ENCODE measurements around the gene ELMO3.

ELMO3 gene

DNA sequence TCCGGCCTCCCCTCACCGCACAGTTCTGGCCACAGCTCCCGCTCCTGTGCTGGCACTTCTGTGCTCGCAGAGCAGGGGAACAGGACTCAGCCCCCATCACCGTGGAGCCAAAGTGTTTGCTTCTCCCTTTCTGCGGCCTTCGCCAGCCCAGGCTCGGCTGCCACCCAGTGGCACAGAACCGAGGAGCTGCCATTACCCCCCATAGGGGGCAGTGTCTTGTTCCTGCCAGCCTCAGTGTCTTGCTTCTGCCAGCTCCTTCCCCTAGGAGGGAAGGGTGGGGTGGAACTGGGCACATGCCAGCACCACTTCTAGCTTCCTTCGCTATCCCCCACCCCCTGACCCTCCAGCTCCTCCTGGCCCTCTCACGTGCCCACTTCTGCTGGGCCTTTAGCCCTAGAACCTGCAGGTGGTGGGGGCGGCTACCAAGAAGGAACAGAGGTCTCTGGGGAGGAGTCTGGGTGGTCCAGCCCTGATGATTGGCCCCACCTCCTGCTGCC is 645 bp upstream of the ELMO3 start:
- ATAC-seq, result peak; percentile 48 to 58

DNA sequence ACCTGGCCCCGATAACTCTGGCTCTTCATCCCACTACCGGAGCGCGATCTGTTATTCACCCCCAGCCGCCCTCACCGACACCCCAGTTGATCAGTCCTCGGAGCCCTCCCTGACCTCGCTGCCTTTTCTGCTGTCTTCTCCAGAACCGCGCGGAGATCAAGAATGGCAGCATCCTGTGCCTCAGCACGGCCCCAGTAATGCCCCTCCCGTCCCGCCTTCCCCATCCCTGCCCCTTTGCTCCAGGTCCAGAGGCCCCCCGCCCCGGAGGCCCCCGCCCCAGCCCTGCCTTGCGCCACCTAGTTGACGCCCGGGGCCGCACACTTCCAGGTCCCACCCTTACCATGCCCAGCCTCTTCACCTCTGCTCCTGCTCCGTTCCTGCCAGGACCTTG is 872 bp downstream of the ELMO3 start:
- no peak for ATAC-seq

DNA sequence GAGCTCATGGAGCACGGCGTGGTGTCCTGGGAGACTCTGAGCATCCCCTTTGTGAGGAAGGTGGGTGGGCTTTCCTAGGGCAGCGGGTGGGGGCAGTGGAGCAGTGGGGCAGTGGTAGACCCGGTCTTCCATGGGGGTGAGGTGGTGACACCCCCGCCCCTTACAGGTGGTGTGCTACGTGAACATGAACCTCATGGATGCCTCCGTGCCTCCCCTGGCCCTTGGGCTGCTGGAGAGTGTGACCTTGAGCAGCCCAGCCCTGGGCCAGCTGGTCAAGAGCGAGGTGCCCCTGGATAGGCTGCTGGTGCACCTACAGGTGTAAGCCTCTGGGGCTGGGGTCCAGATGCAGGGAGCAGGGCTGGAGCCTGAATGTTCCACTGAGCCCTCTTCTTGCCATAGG is 1.6 kb downstream of the ELMO3 start:
- ATAC-seq, result no peak

DNA sequence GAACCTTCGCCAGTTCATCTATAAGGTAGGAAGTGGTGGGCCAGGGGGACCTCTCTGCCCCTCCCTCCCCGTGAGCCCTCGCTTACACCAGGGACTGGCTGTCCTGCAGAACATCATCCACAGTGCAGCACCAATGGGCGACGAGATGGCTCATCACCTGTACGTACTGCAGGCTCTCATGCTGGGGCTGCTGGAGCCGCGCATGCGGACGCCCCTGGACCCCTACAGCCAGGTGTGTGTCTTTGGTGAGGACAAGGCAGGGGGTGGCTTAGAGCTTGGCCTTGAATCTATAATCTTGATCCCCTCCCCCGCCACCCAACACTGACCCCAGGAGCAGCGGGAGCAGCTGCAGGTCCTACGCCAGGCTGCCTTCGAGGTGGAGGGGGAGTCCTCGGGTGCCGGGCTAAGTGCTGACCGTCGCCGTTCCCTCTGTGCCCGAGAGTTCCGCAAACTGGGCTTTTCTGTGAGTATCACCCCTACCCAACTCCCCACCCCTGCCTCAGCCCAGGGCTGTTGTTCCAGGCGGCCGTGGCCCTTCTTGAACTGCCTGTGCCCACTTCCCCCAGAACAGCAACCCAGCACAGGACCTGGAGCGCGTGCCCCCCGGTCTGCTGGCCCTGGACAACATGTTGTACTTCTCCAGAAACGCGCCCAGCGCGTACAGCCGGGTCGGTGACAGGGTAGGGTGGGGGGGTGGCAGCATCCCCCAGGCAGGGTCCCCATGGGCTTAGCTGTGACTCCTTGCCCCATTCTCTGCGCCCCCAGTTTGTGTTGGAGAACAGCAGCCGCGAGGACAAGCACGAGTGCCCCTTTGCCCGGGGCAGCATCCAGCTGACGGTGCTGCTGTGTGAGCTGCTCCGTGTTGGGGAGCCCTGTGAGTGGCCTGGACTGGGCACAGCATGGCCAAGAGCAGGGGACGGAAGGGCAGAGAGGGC is 2.7 kb downstream of the ELMO3 start:
- ATAC-seq, result no peak

DNA sequence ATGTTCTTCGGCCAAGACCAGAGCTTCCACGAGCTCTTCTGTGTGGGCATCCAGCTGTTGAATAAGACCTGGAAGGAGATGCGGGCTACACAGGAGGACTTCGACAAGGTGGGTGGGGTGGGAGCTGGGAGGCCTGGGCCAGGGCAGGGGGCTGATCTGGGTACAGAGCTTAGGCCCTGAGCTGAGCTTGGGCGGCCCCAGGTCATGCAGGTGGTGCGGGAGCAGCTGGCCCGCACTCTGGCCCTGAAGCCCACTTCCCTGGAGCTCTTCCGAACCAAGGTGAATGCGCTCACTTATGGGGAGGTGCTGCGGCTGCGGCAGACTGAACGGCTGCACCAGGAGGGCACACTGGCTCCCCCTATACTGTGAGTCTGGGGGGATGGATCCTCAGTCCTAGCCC is 3.5 kb downstream of the ELMO3 start:
- no peak for ATAC-seq

DNA sequence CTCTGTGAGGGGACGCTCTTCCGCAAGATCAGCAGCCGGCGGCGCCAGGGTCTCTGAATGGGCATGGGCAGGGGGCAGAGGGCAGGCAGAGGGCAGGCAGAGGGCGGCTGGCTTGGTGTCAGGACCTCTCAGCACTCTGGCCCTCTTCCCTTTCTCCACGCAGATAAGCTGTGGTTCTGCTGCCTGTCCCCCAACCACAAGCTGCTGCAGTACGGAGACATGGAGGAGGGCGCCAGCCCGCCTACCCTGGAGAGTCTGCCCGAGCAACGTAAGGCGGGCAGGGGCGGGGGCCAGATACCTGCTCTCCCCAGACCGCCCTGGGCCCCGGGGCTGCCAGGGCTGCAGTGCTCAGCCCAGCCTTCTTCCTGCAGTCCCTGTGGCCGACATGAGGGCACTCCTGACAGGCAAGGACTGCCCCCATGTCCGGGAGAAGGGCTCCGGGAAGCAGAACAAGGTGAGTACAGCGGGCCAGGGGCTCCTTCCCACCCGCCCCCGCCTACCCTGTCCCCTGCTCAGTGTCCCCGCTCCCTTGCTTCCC is 4.1 kb downstream of the ELMO3 start:
- ATAC-seq, result no peak

DNA sequence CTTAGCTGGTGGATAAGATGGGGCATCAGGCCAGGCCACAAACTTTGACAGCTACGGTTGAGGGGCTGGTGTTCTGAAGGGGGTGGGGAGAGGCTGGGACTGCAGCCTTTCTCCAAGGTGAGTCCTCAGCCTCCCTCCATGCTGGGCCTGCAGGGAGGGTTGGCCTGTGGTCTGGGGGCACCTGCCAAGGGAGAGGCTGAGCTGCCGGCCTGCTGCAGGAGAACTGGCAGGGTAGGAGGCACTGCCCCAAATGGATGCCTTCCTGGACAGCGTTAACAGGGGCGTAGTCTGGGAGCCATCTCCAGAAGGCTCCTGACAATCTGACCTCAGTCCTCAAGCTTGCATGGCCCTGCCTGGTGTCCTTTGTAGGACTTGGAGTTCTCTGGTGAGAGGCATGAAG is 5.1 kb downstream of the ELMO3 start:
- ATAC-seq, result no peak

DNA sequence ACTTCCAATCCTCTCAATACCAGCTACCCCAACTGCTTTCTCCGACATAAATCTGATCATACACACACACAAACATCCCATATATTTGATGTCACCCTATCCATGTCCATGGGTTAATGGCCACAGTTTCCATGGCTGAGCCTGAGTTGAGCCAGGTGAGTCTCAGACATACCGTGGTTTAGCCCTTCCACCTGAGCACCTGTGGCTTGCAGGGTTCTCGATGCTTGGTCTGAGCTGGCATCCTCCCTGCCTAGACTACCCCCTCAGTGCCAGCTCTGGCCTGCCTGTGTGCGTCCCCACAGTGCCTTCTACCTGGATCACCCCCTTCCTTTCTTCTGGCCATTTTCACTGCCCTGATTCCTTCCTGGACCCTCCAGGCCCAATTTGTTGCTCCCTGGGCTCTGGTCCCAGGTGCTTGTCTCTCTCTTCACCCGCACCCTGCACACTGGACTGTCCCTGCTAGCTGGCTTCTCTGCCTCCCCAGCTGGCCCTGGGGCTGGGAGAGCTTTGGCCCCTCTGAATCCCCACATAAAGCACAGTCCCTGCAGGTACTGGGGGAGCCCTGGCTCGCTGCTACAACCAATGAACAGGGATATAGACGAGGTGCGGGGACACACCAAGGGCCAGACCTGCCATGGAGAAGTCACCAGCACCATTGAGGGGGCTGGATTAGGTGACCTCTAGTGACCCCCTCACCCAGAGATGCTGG is 7.4 kb downstream of the ELMO3 start:
- no peak for ATAC-seq

DNA sequence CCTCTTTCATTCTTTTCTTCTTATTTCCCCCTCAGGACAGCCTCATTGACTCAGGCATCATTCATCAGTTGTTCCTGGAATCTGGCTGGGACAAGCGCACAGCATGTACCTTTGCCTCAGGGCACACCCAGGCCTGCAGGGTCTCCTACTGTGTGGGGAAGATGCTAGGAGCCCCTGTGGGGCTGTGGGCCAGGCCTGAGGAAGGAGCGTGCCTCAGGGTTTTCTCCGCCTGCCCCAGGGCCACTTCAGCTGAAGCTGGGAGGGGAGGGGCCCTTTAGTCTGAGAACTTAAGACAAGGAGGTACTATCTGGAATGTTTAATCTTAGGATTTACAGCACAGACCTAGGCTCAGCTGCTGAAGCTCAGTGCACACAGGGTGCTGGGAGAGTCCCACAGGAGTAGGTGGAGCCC is 7.9 kb downstream of the ELMO3 start:
- no peak for ATAC-seq

DNA sequence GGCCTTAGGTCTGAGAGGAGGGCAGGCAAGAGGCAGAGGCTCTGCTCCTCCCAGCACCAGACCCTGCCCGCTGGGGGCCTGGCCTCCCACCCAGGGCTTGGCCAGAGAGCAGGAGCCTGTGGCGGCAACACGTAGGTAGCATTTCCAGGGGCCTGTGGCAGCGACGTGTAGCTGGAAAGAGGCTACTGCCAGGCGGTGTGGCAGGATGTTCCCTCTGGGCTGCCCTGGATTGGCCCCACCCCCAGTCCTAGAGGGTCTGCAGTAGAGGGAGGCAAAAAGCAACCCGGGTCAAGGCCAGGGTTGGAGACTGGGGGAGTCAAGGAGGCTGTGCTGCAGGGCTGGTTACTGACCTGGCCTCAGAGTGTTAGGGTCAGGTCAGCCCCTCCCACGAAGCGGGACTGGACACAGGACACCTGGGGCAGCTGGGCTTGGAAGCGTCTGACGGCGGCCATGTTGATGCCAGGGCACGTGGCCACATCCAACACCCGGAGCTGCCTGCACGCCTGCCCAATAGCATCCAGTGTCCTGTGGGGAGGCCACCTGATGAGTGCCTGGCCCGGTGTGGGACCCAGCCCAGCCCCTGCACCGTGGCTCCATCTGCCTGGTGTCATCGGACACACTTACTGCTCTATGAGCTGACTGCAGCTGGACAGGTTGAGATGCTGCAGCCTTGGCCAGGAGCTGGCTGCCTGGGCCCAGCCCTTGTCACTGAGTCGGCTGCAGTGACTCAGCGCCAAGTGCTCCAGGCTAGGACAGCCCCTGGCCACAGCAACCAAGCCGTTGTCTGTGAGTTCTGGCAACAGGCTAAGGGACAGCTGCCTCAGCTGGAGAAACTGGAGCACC is 8.5 kb downstream of the ELMO3 start:
- ATAC-seq, result no peak

DNA sequence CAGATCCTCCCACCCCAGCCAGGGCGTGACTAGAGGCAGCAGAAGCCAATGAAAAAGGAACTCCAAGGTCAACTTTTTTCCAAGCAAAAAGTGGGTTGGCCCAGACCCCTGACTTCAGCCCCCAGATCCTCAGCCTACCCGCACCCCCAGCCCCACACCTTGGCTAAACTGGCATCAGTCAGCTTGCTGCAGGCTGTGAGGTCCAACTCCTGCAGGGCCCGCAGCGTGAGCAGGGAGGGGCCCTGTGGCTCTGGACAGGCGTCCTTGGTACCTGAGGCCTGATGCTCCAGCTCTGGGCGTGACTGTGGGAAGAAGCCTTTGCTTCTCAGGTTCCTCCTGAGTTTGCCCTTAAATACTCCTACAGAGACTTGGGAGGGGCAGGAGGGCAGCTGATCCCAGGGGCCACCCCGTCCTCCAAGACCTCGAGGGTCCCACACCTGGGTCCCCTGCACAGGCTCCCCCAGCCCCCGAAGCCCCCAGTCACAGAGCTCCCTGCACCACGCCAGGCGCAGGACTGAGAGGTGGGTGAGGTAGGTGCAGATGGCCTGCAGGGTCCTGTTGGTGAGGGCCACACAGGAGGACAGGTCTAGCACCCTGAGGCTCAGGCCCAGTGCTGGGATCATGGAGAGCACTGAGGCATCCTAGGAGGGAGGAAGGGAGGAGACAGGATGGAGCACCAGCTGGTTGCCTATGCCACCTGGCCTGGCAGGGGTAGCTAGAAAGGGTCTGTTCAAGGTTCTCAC is 9.4 kb downstream of the ELMO3 start:
- no peak for ATAC-seq

DNA sequence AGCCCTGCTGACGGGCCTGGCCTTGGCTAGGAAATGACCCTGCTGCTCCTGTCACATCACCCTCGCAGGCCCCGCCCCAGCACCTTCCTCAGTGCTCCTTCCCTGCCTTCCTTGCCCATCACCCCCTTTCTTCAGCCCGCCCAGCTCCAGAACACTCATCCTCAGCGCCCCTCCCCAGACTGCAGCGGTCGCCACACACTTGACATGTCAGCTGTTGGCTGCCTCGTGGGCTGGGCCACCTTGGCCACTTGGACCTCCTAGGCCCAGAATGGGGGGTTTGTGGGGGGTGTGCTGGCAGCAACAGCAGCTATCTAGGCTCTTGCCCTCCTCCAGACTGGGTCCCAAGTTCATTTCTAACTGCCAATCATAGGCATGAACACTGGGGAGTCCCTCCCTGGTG is 10.6 kb downstream of the ELMO3 start:
- no peak for ATAC-seq

DNA sequence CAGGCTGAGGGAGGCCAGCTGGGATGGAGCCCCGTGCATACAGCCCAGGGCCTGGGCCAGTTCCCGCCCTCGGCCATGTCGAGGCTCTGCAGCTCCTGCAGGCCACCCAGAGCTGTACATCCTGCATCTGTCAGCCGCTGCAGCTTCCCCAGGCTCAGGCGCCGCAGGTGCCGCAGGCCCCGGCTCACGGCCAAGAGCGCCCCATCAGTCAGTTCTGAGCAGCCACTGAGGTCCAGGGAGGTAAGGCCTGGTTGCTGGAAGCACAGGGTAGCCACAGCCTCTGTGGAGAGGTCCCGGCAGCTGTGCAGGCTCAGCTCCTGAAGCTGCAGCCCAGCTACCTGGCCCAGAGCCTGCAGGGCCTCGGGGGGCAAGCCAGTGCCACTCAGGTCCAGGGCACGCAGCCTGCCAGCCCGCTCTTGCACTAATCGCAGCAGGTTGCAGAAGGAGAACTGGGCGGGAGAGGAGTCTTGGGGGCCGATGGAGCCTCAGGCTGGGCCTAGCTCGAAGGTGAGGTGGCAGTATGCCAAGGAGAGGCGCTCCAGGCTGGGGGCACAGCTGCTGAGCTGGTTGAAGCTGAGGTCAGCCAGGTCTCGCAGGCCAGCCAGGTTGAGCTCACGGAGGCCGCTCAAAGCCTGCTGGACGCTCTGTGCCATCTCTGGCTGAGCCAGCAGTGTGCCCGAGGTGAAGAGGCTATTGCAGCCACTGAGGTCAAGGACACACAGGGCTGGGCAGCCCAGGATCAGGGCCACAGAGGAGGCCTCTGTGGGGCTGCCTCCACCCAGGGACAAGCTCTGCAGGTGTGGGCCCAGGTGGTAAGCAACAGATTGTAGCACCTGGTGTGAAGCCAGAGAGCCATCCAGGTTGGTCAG is 11.4 kb downstream of the ELMO3 start:
- no peak for ATAC-seq

DNA sequence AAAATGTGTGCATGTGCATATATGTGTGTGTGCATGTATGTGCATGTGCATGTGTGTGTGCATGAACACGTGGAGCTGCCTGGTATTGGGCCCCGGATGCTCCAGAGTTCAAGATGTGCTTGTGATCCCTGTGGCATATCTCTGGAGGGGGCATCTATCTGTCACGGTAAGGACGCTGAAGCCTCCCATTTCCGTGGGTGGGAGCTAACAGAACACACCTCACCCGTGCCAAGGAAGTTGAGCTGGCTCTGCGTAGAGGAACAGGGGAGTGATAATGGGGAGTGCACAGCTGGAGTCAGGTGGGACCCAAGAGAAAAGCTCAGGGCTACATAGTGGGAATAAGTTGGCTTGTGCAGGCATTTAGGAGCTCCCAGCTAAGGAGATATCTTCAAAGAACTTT is 12.7 kb downstream of the ELMO3 start:
- ATAC-seq, result no peak

DNA sequence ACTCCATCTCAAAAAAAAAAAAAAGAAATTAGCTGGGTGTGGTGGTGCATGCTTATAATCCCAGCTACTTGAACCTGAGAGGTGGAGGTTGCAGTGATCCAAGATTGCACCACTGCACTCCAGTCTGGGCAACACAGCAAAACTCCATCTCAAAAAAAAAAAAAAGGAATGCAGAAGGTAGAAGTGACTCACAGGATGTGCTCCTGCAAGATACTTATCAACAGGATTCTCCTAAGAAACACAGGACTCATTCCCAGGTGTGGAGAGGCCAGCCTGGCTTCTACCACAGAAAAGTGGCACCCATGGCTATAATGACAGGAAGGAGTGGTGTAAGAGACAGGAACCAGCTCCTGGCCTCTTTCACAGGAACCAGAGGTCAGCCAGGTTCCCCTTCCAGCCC is 13.8 kb downstream of the ELMO3 start:
- ATAC-seq, result no peak

DNA sequence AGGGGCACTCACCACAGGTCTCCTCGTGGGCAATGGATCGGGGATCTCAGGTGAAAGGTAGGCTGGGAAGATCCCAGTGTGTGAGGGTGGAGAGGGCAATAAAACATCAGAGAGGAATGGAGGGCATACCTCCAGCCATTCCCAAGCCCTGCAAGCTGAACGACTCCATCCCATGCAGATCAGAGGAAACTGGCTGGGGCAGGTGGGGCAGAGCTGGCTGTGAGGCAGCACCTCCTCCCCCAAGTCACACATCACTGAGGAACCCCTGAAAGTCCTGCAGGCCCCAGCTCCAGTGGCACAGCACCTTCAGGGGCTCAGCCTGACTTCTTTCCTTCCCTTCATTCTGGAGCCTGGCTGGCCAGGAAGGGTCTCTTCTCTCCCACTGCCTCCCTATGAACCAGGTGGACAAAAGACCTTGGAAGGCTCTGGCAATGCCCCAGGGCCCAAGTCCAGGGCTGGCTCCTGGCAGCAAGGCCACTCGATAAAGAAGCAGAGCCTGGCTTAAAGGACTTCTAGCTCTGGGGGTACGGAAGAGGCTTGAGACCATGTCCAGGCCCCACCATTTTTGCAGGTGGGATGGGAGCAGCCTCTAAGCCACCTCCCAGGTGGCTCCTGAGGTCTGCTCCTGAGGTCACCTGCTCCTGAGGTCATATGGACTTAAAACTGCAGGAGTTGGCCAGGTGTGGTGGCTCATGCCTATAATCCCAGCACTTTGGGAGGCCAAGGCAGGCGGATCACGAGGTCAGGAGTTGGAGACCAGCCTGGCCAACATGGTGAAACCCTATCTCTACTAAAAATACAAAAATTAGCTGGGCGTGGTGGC is 14.5 kb downstream of the ELMO3 start:
- ATAC-seq, result no peak

DNA sequence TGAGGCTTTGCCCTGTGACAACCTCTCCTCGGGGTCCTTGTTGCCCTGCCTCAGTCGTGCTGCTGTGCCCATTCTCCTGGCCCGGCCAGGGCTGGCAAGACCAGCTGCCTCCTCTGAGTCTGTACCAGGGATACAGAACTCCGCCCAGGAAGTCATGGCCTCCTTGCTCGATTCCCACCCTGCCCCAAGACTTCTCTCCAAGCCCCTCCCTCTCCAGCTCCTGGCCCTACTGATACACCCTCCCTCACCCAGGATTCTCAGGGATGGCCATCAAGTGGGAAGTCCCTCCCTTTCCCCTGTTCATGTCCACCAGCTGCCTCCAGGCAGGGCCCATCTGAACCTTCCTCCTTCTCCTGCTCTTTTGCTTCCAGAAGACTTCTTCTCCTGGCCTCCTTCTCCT is 16.8 kb downstream of the ELMO3 start:
- ATAC-seq, result no peak

DNA sequence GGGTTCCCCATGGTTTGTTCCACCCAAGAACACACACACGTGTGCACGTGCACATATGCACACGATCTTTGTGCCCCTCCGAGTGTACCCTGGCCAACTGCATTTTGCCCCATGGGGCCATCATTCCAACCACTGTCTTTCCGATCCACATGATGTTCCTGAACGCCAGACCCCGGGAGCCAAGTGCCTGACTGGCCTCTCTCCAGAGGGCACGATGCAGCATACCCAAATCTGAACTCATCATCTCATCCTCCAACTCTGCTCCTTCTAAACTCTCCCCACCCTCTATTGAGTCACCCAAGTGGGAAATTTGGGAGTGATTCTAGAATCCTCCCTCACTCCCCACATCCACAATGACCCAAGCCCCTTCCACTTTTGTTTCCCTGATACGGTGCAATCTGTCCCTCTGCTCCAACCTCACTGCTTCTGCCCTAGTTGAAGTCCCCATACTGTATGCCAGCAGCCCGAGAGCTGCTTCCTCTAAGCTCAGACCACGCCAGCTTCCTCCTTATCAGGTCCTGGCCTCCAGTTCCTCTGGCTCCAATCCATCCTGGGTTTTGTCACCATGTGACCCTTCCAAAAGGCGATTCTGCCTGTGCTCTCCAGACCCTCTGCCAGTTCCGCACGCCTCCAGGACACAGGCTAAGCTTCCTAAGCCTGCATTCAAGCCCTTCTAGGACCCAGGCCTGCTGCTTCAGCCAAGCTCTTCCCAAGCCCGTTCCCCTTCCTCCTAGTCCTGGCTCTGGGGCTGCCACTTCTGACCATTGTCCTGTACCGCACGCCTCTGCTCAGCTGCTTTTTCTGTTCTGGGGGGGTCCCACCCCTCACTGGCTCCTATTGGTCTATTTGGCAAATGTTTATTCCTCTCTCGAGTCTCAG is 17.9 kb downstream of the ELMO3 start:
- no peak for ATAC-seq

DNA sequence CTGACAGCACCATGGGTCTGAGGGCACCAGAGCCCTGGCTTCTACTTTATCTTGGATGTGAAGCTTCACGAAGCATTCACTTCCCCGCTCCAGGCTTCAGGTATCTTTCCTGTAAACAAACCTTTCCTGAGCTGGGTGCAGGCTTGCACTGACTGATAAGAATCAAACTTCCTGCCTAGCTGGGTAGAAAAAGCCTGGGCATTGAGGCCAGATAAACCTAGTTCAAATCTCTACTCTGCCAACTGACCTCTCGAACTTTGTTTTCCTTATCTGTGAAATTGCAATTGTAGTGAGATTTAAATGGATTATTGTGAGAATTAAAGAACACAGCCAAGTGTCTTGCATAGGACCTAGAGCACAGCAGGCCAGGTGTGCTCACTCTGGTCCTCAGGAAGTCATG is 25.1 kb downstream of the ELMO3 start:
- ATAC-seq, result no peak
